K562 (cell line): Measurements from ENCODE around the gene ECSIT. TPM values are rescaled to one million over a fixed set of nuclear protein-coding genes. Genes with fewer than 3 reads are reported as not detected.

Experiments used
- NCOR1 ChIP-seq: fragments of 450-650 bp; IDR thresholded peaks from 2 replicates; pipeline ENCODE4 v1.6.1; 2016; ENCODE audit warnings: mild to moderate bottlenecking, moderate library complexity
- POLR3G ChIP-seq: IDR thresholded peaks from 2 replicates; pipeline ENCODE4 v1.6.1; 2011; ENCODE audit not compliant: insufficient read length, insufficient replicate concordance; ENCODE audit errors: extremely low read depth
- PTRF ChIP-seq: fragments of 450-650 bp; IDR thresholded peaks from 2 replicates; pipeline ENCODE4 v1.6.1; 2016; ENCODE audit warnings: mild to moderate bottlenecking, missing genetic modification characterization, missing compliant biosample characterization
- RFX5 ChIP-seq: IDR thresholded peaks from 2 replicates; pipeline ENCODE4 v1.6.1; 2011; ENCODE audit warnings: low read depth, mild to moderate bottlenecking, improper control_type of control experiment, low read length
- ZNF232 ChIP-seq: sonication (generic); formaldehyde crosslinking; IDR thresholded peaks from 2 replicates; pipeline ENCODE4 v1.8.0; 2022; ENCODE audit warnings: mild to moderate bottlenecking, missing genetic modification reagents
- polyA plus RNA-seq, 8 experiments: library from polyadenylated mRNA; depleted of rRNA in 4 of 8; stranded (reverse) in 5 of 8; unstranded in 3 of 8; fragments of >200 nt; fragmentation: Nextera tagmentation in 2 of 8; fragmentation: Illumina TruSeq in 1 of 8; extraction: Ambion mirVana in 2 of 8; extraction: Trizol in 1 of 8; gene quantifications; 2 replicates each; pipeline versions ENCODE4 v1.2.1 to v1.2.3, GENCODE V29; 2011 to 2014; ENCODE audit warnings: inconsistent platforms in 1 of 8, missing spikeins in 1 of 8
- total RNA-seq, 7 experiments: library from RNA; depleted of rRNA in 6 of 7; stranded (reverse); fragments of >200 nt in 6 of 7; fragmentation: Illumina TruSeq in 2 of 7; extraction: Trizol in 2 of 7; gene quantifications; 2 replicates each; pipeline versions ENCODE4 v1.2.1 to v1.2.3, GENCODE V29; 2011 to 2021; ENCODE audit warnings: low replicate concordance in 1 of 7
- TF ChIP-seq, protein P1 (sequence below): sonication (generic); formaldehyde crosslinking; IDR thresholded peaks from 2 replicates; pipeline ENCODE4 v1.8.0; 2023; ENCODE audit warnings: missing genetic modification reagents, mild to moderate bottlenecking, borderline replicate concordance
- TF ChIP-seq, protein P2 (sequence below): fragments of 250-450 bp; sonication (Bioruptor Pico); IDR thresholded peaks from 2 replicates; pipeline ENCODE4 v1.5.0; 2022; ENCODE audit warnings: mild to moderate bottlenecking
- TF ChIP-seq, protein P3 (sequence below), 3 experiments: fragments of 200-800 bp in 1 of 3; fragments of 250-450 bp in 1 of 3; fragments of 450-650 bp in 1 of 3; sonication (Bioruptor Pico) in 1 of 3; sonication (Bioruptor generic) in 1 of 3; formaldehyde crosslinking in 1 of 3; IDR thresholded peaks; 2 replicates each; pipeline versions ENCODE4 v1.6.1 to v1.8.0; 2016 to 2022; ENCODE audit warnings: mild to moderate bottlenecking in 2 of 3, missing genetic modification characterization in 2 of 3, missing compliant biosample characterization in 1 of 3, moderate library complexity in 1 of 3
- TF ChIP-seq, protein P4 (sequence below): sonication (generic); formaldehyde crosslinking; IDR thresholded peaks from 2 replicates; pipeline ENCODE4 v1.8.1; 2022; ENCODE audit warnings: missing genetic modification reagents

Gene ECSIT
- total and polyA plus RNA-seq, 9 of the 15 experiments (the other 6 are each of a cell fraction or from before 2014, with no cell fraction given), result 1.1 to 82.5 (median 43.9) TPM

DNA sequence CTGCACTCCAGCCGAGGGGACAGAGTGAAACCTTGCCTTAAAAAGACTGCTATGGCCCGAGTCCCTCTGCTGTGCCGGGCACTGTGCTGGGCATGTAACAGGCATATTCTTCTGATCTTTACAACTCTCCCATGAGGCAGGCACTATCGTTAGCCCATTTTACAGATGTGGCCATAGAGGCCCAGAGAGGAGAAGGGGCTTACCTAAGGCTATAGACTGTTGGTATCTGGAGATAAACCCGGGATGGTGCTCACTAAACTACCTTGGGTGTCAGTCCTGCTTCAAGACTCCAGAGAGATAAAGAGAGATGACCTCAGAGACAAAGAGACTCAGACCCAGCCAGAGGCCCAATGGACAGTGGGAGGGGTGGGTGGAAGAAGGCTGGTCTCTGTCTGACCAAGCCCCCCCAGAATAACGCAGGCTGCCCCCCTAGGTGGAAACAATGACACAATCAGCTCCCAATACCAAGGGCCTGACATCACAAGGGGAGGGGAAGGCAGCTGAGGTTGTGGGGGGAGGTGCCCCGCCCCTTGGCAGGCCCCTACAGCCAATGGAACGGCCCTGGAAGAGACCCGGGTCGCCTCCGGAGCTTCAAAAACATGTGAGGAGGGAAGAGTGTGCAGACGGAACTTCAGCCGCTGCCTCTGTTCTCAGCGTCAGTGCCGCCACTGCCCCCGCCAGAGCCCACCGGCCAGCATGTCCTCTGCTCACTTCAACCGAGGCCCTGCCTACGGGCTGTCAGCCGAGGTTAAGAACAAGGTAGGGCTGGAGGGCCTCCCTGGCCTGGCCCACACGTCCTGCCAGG, 9.5 kb upstream of the ECSIT start, which contains the start of gene CNN1 (continued):
- TF ChIP-seq NCOR1 (no peak), PTRF (tag) (no peak), POLR3G (no peak), RFX5 (no peak), ZNF232 (no peak)
- TF ChIP-seq, protein P1, sequence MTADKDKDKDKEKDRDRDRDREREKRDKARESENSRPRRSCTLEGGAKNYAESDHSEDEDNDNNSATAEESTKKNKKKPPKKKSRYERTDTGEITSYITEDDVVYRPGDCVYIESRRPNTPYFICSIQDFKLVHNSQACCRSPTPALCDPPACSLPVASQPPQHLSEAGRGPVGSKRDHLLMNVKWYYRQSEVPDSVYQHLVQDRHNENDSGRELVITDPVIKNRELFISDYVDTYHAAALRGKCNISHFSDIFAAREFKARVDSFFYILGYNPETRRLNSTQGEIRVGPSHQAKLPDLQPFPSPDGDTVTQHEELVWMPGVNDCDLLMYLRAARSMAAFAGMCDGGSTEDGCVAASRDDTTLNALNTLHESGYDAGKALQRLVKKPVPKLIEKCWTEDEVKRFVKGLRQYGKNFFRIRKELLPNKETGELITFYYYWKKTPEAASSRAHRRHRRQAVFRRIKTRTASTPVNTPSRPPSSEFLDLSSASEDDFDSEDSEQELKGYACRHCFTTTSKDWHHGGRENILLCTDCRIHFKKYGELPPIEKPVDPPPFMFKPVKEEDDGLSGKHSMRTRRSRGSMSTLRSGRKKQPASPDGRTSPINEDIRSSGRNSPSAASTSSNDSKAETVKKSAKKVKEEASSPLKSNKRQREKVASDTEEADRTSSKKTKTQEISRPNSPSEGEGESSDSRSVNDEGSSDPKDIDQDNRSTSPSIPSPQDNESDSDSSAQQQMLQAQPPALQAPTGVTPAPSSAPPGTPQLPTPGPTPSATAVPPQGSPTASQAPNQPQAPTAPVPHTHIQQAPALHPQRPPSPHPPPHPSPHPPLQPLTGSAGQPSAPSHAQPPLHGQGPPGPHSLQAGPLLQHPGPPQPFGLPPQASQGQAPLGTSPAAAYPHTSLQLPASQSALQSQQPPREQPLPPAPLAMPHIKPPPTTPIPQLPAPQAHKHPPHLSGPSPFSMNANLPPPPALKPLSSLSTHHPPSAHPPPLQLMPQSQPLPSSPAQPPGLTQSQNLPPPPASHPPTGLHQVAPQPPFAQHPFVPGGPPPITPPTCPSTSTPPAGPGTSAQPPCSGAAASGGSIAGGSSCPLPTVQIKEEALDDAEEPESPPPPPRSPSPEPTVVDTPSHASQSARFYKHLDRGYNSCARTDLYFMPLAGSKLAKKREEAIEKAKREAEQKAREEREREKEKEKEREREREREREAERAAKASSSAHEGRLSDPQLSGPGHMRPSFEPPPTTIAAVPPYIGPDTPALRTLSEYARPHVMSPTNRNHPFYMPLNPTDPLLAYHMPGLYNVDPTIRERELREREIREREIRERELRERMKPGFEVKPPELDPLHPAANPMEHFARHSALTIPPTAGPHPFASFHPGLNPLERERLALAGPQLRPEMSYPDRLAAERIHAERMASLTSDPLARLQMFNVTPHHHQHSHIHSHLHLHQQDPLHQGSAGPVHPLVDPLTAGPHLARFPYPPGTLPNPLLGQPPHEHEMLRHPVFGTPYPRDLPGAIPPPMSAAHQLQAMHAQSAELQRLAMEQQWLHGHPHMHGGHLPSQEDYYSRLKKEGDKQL, result no peak
- TF ChIP-seq, protein P2, sequence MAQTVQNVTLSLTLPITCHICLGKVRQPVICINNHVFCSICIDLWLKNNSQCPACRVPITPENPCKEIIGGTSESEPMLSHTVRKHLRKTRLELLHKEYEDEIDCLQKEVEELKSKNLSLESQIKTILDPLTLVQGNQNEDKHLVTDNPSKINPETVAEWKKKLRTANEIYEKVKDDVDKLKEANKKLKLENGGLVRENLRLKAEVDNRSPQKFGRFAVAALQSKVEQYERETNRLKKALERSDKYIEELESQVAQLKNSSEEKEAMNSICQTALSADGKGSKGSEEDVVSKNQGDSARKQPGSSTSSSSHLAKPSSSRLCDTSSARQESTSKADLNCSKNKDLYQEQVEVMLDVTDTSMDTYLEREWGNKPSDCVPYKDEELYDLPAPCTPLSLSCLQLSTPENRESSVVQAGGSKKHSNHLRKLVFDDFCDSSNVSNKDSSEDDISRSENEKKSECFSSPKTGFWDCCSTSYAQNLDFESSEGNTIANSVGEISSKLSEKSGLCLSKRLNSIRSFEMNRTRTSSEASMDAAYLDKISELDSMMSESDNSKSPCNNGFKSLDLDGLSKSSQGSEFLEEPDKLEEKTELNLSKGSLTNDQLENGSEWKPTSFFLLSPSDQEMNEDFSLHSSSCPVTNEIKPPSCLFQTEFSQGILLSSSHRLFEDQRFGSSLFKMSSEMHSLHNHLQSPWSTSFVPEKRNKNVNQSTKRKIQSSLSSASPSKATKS, result no peak
- TF ChIP-seq, protein P3, sequence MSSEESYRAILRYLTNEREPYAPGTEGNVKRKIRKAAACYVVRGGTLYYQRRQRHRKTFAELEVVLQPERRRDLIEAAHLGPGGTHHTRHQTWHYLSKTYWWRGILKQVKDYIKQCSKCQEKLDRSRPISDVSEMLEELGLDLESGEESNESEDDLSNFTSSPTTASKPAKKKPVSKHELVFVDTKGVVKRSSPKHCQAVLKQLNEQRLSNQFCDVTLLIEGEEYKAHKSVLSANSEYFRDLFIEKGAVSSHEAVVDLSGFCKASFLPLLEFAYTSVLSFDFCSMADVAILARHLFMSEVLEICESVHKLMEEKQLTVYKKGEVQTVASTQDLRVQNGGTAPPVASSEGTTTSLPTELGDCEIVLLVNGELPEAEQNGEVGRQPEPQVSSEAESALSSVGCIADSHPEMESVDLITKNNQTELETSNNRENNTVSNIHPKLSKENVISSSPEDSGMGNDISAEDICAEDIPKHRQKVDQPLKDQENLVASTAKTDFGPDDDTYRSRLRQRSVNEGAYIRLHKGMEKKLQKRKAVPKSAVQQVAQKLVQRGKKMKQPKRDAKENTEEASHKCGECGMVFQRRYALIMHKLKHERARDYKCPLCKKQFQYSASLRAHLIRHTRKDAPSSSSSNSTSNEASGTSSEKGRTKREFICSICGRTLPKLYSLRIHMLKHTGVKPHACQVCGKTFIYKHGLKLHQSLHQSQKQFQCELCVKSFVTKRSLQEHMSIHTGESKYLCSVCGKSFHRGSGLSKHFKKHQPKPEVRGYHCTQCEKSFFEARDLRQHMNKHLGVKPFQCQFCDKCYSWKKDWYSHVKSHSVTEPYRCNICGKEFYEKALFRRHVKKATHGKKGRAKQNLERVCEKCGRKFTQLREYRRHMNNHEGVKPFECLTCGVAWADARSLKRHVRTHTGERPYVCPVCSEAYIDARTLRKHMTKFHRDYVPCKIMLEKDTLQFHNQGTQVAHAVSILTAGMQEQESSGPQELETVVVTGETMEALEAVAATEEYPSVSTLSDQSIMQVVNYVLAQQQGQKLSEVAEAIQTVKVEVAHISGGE (CRISPR knock-in tag; IDR thresholded peaks at IDR 0.05), result peak in 1 of 3 experiments; percentile 47; a peak in 1 of 6 replicates
- TF ChIP-seq, protein P4, sequence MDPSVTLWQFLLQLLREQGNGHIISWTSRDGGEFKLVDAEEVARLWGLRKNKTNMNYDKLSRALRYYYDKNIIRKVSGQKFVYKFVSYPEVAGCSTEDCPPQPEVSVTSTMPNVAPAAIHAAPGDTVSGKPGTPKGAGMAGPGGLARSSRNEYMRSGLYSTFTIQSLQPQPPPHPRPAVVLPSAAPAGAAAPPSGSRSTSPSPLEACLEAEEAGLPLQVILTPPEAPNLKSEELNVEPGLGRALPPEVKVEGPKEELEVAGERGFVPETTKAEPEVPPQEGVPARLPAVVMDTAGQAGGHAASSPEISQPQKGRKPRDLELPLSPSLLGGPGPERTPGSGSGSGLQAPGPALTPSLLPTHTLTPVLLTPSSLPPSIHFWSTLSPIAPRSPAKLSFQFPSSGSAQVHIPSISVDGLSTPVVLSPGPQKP (CRISPR knock-in tag), result no peak
